ENCODE data around the gene FAM131A.

Gene FAM131A

DNA sequence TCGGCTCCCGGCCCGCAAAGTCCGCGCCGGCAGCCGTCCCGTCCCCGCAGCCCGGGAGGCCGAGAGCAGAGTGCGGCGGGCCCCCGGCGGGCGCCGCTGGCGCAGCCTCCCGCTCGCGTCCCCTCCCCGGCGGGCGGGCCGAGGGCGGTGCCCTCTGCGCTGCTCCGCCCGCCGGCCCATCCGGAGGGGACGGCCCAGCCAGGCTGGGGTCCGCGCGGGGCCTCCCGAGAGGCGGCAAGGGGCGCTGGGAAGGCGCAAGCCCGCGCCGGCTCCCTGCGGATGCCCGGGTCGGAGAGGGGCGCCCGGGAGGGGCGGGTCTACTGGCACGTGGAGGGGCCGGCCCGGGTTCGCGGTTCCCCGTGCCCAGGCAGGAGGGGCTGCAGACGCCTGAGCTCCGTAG lies 24.1 kb downstream of the FAM131A start, which contains the start of the genes CLCN2 and POLR2H:
TSS of gene CLCN2 (minus strand) at position 74 of the 400 bp plus-strand sequence. CDS start 126 bp downstream, outside the sequence.
TSS of gene POLR2H (plus strand) at position 179 of the 400 bp plus-strand sequence. CDS start 1,783 bp downstream, outside the sequence.
- ChIA-PET CTCF (interaction anchor here (1.0 to 3.3 kb wide), 2 partner anchors 10 to 15 kb away, joined by 4 to 13 read pairs; no protein-coding TSS in a partner anchor), POLR2A (interaction anchor here (1.0 to 2.7 kb wide), 5 partner anchors 8 to 41 kb away, joined by 3 to 9 read pairs (median 3); no protein-coding TSS in a partner anchor)
- no peak for TF ChIP-seq ZNF16 (tag by site-specific recombination; IDR thresholded peaks at IDR 0.05; ENCODE audit: low read depth)
- TF ChIP-seq, protein P1, sequence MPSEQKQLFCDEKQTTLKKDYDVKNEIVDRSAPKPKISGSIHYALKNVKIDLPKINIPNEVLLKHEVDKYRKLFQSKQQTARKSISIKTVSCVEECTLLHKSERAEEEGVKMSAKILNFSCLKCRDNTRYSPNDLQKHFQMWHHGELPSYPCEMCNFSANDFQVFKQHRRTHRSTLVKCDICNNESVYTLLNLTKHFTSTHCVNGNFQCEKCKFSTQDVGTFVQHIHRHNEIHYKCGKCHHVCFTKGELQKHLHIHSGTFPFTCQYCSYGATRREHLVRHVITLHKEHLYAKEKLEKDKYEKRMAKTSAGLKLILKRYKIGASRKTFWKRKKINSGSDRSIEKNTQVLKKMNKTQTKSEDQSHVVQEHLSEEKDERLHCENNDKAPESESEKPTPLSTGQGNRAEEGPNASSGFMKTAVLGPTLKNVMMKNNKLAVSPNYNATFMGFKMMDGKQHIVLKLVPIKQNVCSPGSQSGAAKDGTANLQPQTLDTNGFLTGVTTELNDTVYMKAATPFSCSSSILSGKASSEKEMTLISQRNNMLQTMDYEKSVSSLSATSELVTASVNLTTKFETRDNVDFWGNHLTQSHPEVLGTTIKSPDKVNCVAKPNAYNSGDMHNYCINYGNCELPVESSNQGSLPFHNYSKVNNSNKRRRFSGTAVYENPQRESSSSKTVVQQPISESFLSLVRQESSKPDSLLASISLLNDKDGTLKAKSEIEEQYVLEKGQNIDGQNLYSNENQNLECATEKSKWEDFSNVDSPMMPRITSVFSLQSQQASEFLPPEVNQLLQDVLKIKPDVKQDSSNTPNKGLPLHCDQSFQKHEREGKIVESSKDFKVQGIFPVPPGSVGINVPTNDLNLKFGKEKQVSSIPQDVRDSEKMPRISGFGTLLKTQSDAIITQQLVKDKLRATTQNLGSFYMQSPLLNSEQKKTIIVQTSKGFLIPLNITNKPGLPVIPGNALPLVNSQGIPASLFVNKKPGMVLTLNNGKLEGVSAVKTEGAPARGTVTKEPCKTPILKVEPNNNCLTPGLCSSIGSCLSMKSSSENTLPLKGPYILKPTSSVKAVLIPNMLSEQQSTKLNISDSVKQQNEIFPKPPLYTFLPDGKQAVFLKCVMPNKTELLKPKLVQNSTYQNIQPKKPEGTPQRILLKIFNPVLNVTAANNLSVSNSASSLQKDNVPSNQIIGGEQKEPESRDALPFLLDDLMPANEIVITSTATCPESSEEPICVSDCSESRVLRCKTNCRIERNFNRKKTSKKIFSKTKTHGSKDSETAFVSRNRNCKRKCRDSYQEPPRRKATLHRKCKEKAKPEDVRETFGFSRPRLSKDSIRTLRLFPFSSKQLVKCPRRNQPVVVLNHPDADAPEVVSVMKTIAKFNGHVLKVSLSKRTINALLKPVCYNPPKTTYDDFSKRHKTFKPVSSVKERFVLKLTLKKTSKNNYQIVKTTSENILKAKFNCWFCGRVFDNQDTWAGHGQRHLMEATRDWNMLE (tag by site-specific recombination; conservative IDR thresholded peaks at IDR 0.05; ENCODE audit: low read depth), result no peak
- TF ChIP-seq ZNF132 (tag by site-specific recombination; IDR thresholded peaks at IDR 0.05; ENCODE audit: borderline replicate concordance), result no peak
- no peak for TF ChIP-seq PRDM1 (tag by site-specific recombination; IDR thresholded peaks at IDR 0.05)
- TF ChIP-seq, protein P2, sequence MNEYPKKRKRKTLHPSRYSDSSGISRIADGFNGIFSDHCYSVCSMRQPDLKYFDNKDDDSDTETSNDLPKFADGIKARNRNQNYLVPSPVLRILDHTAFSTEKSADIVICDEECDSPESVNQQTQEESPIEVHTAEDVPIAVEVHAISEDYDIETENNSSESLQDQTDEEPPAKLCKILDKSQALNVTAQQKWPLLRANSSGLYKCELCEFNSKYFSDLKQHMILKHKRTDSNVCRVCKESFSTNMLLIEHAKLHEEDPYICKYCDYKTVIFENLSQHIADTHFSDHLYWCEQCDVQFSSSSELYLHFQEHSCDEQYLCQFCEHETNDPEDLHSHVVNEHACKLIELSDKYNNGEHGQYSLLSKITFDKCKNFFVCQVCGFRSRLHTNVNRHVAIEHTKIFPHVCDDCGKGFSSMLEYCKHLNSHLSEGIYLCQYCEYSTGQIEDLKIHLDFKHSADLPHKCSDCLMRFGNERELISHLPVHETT (tag by site-specific recombination; IDR thresholded peaks at IDR 0.05), result no peak
- no peak for TF ChIP-seq ZNF433 (tag by site-specific recombination; IDR thresholded peaks at IDR 0.05; ENCODE audit: low read depth)
- no peak for TF ChIP-seq ZNF791 (tag by site-specific recombination; IDR thresholded peaks at IDR 0.05)
- TF ChIP-seq ZNF366 (tag by site-specific recombination; conservative IDR thresholded peaks at IDR 0.05), result no peak
- peak; percentile 69; the same call in 1 of the 2 replicates for TF ChIP-seq KLF10 (tag by site-specific recombination; IDR thresholded peaks at IDR 0.05)
- TF ChIP-seq ZNF626 (tag by site-specific recombination; IDR thresholded peaks at IDR 0.05), result no peak
- TF ChIP-seq ZNF600 (tag by site-specific recombination; IDR thresholded peaks at IDR 0.05), result no peak
- TF ChIP-seq KLF7 (tag by site-specific recombination; IDR thresholded peaks at IDR 0.05; ENCODE audit: borderline replicate concordance), result no peak
- TF ChIP-seq MEIS1 (CRISPR knock-in tag; IDR thresholded peaks at IDR 0.05; ENCODE audit: borderline replicate concordance), result no peak; the same call in 1 of the 2 replicates
- TF ChIP-seq ZNF169 (tag by site-specific recombination; IDR thresholded peaks at IDR 0.05), result no peak
- no peak for TF ChIP-seq ZNF138 (tag by site-specific recombination; IDR thresholded peaks at IDR 0.05; ENCODE audit: borderline replicate concordance)
- TF ChIP-seq ZIC2 (tag by site-specific recombination; IDR thresholded peaks at IDR 0.05), result no peak
- TF ChIP-seq, protein P3, sequence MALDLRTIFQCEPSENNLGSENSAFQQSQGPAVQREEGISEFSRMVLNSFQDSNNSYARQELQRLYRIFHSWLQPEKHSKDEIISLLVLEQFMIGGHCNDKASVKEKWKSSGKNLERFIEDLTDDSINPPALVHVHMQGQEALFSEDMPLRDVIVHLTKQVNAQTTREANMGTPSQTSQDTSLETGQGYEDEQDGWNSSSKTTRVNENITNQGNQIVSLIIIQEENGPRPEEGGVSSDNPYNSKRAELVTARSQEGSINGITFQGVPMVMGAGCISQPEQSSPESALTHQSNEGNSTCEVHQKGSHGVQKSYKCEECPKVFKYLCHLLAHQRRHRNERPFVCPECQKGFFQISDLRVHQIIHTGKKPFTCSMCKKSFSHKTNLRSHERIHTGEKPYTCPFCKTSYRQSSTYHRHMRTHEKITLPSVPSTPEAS (tag by site-specific recombination; IDR thresholded peaks at IDR 0.05), result no peak
- no peak for TF ChIP-seq ZNF76 (tag by site-specific recombination; IDR thresholded peaks at IDR 0.05; ENCODE audit: borderline replicate concordance, low read depth)
- no peak for TF ChIP-seq OVOL3 (tag by site-specific recombination; IDR thresholded peaks at IDR 0.05)
- no peak for TF ChIP-seq ZNF221 (tag by site-specific recombination; IDR thresholded peaks at IDR 0.05; ENCODE audit: borderline replicate concordance)
- no peak for TF ChIP-seq ZNF548 (tag by site-specific recombination; IDR thresholded peaks at IDR 0.05)
- no peak for TF ChIP-seq GLI4 (tag by site-specific recombination; IDR thresholded peaks at IDR 0.05)
- TF ChIP-seq, protein P4, sequence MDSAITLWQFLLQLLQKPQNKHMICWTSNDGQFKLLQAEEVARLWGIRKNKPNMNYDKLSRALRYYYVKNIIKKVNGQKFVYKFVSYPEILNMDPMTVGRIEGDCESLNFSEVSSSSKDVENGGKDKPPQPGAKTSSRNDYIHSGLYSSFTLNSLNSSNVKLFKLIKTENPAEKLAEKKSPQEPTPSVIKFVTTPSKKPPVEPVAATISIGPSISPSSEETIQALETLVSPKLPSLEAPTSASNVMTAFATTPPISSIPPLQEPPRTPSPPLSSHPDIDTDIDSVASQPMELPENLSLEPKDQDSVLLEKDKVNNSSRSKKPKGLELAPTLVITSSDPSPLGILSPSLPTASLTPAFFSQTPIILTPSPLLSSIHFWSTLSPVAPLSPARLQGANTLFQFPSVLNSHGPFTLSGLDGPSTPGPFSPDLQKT (IDR thresholded peaks at IDR 0.05; ENCODE audit: borderline replicate concordance, low read depth, low read length), result no peak; the same call in 1 of the 2 replicates
- no peak for TF ChIP-seq ZNF155 (tag by site-specific recombination; IDR thresholded peaks at IDR 0.05)
- TF ChIP-seq ZSCAN16 (tag by site-specific recombination; IDR thresholded peaks at IDR 0.05), result no peak
- TF ChIP-seq ZNF280D (tag by site-specific recombination; IDR thresholded peaks at IDR 0.05), result no peak
- no peak for TF ChIP-seq HOXC10 (CRISPR knock-in tag; IDR thresholded peaks at IDR 0.05)
- TF ChIP-seq ZNF843 (tag by site-specific recombination; IDR thresholded peaks at IDR 0.05), result no peak

More for the DNA sequence above, 24.1 kb downstream of the FAM131A start, which contains the start of the genes CLCN2 and POLR2H:
- Histone ChIP-seq H3K36me3 (ENCODE audit: control insufficient read depth in 2 of 2, insufficient read depth in 1 of 2, low read length in 2 of 2) (peaks cover 3 to 44% of the 10 kb centered on the region in 2 experiments; a peak in 2 of 3 replicates), H3K27ac (ENCODE audit: extremely low read depth, low read depth, low read length) (peak within 1 kb of the TSS; percentile 88), H3K4me1 (ENCODE audit: control insufficient read depth, insufficient read depth, low read length) (no peaks in the 10 kb centered on the region), H3K4me3 (ENCODE audit: low read depth, low read length) (peak within 1 kb of the TSS; percentile 84), H3K9me3 (ENCODE audit: control insufficient read depth, insufficient read depth, low read depth, low read length) (no peaks in the 10 kb centered on the region)
